ENCODE measurements around the gene TOP3B.

DNA sequence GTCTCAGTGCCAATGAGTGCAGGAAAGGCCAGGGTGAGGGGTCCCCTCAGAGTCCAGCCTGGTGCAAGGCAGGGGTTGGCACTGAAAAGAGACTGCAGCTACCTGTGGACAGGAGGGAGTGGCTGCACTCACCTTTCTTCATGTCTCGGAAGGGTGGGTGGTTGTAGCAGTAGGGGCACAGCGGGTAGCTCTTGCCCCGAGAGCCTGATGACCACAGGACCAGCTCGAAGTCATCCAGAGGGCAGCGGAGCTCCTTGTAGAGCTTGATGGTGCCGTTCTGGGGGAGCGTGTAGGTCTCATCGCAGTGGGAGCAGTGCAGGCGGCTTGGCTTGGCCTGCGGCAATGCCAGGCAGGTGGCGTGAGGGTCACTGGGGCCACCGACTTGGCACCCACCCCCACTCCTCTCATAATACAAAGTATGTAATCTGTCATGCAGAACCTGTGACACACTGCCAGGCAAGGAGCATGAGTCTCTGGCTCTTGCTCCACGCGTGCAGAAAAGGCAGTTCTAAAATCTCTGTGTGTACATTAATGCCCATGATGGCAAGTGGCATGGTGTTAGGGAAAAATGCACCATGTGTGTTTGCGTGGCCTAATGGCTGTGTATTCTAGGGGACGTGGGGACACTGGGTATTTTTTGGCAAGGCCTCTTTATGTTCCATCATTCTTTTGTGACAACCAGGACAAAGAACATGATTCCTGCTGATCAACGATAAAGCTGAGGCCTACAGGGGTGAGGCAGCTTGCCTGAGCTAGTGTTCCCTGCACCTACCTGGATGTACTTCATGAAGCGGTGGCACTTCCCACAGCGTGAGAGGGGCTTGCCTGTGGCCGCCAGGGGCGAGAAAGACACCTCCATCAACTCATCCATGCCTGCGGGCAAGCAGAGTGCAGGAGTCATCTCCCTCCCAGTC is 24.0 kb downstream of the TOP3B start:
- TF ChIP-seq, protein P1, sequence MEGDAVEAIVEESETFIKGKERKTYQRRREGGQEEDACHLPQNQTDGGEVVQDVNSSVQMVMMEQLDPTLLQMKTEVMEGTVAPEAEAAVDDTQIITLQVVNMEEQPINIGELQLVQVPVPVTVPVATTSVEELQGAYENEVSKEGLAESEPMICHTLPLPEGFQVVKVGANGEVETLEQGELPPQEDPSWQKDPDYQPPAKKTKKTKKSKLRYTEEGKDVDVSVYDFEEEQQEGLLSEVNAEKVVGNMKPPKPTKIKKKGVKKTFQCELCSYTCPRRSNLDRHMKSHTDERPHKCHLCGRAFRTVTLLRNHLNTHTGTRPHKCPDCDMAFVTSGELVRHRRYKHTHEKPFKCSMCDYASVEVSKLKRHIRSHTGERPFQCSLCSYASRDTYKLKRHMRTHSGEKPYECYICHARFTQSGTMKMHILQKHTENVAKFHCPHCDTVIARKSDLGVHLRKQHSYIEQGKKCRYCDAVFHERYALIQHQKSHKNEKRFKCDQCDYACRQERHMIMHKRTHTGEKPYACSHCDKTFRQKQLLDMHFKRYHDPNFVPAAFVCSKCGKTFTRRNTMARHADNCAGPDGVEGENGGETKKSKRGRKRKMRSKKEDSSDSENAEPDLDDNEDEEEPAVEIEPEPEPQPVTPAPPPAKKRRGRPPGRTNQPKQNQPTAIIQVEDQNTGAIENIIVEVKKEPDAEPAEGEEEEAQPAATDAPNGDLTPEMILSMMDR (IDR thresholded peaks at IDR 0.05) = no peak
- no peak for TF ChIP-seq EZH2 (IDR thresholded peaks at IDR 0.05)
- no peak for TF ChIP-seq EZH2phosphoT487 (IDR thresholded peaks at IDR 0.05)

Measured in neural progenitor cell (in vitro differentiated cells).